HG02678 (cell line): ENCODE results near the gene FAM131A.

ENCODE experiments used
- ATAC-seq: cut with Tn5 transposase; IDR thresholded peaks from one replicate; pipeline ENCODE4 v1.9.1; 2021; ENCODE audit warnings: mild to moderate bottlenecking, moderate library complexity; ENCODE audit not compliant: unreplicated experiment

Gene FAM131A, protein sequence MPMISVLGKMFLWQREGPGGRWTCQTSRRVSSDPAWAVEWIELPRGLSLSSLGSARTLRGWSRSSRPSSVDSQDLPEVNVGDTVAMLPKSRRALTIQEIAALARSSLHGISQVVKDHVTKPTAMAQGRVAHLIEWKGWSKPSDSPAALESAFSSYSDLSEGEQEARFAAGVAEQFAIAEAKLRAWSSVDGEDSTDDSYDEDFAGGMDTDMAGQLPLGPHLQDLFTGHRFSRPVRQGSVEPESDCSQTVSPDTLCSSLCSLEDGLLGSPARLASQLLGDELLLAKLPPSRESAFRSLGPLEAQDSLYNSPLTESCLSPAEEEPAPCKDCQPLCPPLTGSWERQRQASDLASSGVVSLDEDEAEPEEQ

DNA sequence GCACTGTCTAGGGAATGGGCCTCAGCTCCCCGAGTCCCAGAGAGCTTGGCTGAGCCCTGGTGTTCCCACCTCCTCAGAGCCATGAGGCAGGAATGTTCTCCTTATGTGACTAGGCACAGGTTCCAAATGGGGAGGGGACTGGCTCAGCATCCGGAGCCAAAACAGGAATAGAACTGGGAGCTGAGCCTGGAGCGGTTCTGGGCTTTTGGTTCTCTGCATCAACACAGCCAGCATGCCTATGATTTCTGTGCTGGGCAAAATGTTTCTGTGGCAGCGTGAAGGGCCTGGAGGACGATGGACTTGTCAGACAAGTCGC lies at the start of gene FAM131A:
FAM131A (plus strand) TSS at position 202 of the 316 bp plus-strand sequence; CDS start at position 233, 31 bp downstream.
- no peak for ATAC-seq

DNA sequence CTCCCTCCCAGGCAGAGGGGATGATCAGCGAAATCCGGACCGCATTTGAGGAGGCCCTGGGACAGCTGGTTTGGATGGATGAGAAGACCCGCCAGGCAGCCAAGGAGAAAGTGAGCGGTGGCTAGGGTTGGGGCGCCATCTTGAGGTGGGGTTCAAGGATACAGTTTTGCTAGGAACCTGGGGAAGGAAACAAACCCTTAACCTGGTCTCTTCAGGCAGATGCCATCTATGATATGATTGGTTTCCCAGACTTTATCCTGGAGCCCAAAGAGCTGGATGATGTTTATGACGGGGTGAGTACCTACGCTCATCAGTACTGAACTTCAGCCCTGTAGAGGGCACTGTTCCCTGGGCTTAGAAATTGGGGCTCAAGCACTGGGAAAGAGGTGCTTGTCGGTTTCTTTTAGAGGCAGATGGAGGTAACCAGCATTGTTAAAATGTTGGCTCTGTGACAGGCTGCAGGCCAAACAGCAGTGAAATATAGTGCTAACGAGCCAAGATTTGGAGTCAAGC lies 47.9 kb upstream of the FAM131A start:
- no peak for ATAC-seq

DNA sequence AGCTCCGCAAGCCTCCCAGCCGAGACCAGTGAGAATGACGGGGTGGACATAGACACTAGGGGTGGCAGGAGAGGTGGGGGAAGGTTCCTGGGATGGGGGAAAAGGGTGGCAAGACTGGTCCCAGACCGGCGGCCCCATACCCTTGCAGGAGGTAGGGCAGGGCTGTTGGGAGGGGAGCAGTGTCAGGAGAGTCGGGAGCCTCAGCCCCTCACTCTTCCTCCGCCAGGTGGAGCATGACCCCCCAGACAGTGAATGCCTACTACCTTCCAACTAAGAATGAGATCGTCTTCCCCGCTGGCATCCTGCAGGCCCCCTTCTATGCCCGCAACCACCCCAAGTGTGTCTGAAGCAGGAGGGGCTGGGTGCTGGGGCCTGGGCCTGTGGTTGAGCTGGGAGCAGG lies 47.1 kb upstream of the FAM131A start:
- ATAC-seq: no peak

DNA sequence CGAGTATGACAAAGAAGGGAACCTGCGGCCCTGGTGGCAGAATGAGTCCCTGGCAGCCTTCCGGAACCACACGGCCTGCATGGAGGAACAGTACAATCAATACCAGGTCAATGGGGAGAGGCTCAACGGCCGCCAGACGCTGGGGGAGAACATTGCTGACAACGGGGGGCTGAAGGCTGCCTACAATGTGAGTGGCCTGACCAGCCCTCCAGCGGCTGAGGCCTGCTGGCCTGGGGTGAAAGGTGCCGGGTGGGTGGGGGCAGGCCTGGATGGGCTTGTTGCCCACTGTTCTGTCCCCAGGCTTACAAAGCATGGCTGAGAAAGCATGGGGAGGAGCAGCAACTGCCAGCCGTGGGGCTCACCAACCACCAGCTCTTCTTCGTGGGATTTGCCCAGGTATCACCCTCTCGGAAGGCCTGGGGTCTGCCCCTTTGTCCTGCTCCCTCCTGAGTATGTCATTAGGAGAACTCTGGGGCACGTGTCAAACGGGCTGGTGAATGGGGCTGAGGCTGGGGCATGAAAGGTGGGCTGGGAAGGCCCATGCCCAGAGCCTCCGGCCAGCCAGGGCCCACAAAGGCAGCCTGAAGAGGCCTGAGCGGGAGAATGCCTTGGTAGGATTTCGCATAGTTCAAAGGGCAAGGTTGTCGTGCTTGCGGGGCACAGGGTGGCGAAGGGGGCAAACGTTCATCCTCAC lies 46.2 kb upstream of the FAM131A start:
- ATAC-seq: no peak

DNA sequence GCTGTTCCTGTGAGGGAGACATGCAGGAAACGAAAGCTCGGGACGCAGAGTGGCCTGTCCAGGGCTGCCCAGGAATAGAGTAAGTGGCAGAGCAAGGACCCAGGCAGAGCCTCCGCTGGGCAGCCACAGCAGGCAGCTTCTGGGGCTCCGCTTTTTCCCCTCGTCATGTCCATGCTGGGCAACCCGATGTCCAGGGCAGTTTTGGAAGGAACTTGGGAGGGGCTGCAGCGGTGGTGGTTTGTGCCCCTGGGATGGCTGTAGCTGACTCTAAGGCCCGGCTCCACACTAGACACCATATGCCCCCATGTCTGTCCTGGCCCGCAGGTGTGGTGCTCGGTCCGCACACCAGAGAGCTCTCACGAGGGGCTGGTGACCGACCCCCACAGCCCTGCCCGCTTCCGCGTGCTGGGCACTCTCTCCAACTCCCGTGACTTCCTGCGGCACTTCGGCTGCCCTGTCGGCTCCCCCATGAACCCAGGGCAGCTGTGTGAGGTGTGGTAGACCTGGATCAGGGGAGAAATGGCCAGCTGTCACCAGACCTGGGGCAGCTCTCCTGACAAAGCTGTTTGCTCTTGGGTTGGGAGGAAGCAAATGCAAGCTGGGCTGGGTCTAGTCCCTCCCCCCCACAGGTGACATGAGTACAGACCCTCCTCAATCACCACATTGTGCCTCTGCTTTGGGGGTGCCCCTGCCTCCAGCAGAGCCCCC lies 45.5 kb upstream of the FAM131A start:
- no peak for ATAC-seq

DNA sequence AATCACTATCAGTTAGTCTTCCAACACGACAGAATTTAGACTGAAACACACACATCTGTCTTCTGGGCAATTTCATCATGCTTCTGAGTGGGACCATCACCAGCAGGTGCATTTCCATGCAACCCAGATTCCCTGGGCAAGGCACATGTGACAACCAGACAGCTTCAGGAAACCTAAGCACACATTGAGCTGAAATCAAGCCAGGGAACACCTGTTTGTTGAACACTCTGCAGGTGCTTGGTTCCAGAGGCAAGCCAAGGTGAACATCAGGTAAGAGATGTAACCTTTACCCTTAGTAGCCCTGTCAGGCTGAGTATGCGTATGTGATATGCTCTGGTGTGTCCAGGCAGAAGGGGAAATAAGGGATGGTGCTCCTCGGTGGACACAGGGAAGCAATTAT lies 41.6 kb upstream of the FAM131A start:
- ATAC-seq: no peak

DNA sequence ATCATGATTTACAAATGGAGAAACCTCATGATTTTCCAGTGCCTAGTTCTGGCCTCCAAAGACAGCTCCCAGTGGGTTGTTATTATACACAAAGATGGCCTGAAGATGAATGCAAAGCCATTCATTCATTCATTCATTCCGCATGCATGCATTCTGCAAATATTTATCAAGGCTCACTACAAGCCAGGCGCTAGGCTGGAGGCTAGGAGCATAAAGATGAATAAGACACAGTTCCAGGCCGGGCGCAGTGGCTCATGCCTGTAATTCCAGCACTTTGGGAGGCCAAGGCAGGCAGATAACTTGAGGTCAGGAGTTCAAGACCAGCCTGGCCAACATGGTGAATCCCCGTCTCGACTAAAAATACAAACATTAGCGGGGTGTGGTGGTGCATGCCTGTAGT lies 40.8 kb upstream of the FAM131A start:
- no peak for ATAC-seq

DNA sequence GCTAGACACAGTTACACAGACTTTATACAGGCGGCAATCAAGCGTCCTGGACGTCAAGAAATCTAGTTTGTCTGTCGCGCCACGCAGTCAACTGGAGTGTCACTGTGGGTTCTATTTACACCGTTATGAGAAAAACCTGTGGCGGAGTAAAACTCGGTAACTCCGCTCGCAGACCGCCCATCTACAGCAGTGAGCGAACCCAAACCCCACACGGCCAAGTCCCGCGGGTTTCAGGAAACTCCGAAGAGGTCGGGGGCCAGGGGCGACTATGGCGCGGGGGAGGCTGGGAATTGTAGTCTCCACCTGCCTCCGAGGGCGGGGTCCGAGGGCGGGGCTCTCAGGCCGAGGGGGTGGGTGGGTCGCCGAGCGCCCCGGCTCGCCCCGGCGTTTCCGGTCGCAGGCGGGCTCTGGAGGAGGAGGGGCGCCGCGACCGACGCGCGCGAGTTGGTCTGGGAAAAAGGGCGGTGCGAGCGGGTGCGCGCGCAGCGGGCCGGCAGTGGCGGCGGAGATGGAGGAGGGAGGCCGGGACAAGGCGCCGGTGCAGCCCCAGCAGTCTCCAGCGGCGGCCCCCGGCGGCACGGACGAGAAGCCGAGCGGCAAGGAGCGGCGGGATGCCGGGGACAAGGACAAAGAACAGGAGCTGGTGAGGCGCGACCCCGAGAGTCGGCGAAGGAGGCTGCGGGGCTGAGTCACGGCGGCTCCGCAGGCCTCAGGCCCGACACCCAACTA lies 38.5 kb upstream of the FAM131A start, which contains the start of gene PSMD2:
PSMD2 (plus strand) TSS at position 483 of the 729 bp plus-strand sequence; CDS start at position 509, 26 bp downstream.
- ATAC-seq: peak; percentile 92

DNA sequence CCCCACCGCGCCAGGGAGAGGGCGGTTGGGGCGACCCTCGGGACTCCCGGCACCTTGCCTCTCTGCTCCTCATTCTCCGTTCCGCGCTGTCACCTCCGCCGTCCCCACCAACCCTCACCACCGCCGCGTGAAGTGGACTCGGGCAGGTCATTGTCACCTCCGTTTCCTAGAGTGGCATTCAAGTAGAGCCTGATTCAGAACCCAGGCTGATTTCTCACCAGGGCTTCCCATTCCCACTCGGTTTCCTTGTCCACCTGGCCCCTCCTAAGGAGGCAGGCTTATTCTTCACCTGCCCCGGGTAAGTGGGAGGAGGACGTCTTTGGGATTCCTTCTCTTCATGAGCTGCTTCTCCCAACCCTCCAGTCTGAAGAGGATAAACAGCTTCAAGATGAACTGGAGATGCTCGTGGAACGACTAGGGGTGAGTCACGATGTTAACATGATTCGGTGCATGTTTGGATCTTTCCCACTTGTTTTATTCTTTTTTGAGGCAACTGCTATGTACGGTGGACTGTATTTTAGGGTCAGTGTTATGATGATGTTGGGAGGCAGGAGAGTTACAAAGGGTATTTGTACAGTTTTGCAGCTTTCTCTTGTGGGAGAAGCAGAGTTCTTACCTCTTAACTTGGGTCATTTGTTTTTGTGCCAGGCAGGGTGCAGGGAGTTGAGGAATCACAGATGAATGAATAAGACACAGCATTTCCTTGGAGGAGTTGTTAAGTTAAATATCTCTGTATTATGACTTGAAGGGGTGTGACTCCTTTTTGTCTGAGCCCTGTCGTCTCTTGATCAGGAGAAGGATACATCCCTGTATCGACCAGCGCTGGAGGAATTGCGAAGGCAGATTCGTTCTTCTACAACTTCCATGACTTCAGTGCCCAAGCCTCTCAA lies 37.7 kb upstream of the FAM131A start:
- ATAC-seq: no peak

DNA sequence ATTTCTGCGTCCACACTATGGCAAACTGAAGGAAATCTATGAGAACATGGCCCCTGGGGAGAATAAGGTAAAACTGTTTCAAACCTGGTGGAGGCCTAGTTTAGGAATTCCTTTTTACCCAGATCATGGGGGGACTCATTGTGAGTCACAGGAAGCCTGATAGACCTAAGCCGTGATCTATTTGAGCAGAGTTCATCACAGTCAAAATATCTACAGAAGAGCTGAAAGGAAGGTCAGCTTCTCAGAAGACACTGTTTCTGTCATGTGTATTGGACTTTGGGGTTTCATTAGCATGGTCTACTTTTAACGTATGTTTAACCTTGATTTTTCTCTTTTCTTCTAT lies 37.1 kb upstream of the FAM131A start:
- ATAC-seq: no peak

DNA sequence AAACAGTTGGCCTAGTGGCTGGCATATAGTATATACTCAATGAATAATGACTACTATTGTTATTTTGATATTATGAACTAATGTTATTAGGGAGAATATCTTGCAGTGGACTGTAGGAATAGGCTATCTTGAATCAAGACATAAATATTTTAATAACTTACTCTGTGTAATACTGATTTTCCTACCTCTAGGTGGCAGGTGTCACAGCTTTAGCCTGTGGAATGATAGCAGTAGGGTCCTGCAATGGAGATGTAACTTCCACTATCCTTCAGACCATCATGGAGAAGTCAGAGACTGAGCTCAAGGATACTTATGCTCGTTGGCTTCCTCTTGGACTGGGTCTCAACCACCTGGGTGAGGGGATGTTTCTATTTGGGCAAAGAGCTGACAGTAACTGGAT lies 31.8 kb upstream of the FAM131A start:
- ATAC-seq: no peak

DNA sequence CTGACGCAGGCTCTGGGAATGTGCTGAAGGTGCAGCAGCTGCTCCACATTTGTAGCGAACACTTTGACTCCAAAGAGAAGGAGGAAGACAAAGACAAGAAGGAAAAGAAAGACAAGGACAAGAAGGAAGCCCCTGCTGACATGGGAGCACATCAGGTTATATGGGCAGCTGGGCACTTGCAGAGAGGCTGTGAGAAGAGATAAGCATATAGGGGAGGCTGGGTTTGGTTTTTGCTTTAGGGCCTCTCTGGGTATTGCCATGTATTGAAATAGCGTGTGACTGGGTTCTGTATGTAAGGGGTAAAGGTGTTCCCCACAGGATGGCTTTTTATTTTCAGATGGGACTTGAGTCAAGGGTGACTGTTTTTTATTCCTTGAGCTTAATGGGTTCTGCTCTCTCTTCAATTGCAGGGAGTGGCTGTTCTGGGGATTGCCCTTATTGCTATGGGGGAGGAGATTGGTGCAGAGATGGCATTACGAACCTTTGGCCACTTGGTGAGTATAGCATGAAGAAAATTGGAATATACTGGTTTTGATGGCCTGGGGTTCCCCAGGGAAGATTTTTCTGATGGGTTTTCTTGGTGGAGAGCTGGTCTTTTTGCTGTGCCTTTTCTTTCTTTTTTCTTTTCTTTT lies 30.9 kb upstream of the FAM131A start:
- ATAC-seq: no peak

DNA sequence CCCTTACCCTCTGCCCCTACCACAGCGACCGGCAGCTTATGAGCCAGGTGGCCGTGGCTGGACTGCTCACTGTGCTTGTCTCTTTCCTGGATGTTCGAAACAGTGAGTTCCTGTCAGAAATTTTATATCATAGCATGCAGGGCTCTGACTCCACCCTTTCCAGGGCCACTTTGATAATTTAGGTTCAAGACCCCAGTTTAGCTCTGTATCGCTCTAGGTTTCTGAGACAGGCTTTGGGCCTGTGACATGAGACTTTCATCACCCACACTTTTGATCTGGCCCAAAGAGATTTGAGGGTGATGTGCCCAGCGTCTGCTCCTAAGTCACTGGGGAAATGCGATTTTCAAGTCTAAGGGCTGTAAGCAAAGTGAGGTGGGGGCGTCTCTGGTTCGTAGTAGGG lies 29.5 kb upstream of the FAM131A start:
- ATAC-seq: no peak

DNA sequence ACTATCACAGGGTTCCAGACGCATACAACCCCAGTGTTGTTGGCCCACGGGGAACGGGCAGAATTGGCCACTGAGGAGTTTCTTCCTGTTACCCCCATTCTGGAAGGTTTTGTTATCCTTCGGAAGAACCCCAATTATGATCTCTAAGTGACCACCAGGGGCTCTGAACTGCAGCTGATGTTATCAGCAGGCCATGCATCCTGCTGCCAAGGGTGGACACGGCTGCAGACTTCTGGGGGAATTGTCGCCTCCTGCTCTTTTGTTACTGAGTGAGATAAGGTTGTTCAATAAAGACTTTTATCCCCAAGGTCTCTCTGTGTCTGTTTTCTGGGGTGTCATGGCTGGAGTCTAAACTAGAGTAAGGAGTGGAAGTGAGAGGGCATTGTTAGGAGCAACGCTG lies 28.7 kb upstream of the FAM131A start:
- no peak for ATAC-seq

DNA sequence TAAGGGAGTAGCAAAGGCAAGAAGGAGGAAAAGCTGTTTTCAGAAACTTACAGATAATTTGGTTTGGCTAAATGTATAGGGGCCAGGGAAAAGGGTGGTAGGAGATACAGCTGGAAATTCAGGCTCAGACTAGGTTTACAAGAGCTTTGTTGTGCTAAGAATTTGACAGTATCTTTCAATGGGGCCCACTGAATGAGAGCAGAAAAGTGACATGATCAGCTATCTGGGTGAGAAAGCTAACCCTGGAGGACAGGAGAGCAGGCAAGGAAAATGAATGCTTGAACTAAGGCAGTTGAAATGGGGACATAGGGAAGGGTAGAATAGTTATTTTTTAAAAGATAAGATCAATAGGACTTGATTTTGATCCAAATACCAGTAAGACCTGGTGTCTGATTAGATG lies 25.8 kb upstream of the FAM131A start:
- no peak for ATAC-seq

DNA sequence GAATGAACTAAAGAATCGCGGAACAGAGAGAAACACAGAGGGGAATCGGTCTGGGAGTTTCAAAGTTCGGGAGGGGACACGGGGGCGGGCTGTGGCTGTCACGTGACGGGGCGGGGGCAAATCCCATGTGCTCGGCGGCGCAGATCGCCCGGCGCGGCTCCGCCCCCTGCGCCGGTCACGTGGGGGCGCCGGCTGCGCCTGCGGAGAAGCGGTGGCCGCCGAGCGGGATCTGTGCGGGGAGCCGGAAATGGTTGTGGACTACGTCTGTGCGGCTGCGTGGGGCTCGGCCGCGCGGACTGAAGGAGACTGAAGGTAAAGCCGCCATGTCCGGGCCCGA lies 23.1 kb upstream of the FAM131A start, which contains the start of gene EIF4G1:
EIF4G1 (plus strand) TSS at position 244 of the 337 bp plus-strand sequence. CDS start 1,191 bp downstream, outside the sequence.
- peak; percentile 89 for ATAC-seq

DNA sequence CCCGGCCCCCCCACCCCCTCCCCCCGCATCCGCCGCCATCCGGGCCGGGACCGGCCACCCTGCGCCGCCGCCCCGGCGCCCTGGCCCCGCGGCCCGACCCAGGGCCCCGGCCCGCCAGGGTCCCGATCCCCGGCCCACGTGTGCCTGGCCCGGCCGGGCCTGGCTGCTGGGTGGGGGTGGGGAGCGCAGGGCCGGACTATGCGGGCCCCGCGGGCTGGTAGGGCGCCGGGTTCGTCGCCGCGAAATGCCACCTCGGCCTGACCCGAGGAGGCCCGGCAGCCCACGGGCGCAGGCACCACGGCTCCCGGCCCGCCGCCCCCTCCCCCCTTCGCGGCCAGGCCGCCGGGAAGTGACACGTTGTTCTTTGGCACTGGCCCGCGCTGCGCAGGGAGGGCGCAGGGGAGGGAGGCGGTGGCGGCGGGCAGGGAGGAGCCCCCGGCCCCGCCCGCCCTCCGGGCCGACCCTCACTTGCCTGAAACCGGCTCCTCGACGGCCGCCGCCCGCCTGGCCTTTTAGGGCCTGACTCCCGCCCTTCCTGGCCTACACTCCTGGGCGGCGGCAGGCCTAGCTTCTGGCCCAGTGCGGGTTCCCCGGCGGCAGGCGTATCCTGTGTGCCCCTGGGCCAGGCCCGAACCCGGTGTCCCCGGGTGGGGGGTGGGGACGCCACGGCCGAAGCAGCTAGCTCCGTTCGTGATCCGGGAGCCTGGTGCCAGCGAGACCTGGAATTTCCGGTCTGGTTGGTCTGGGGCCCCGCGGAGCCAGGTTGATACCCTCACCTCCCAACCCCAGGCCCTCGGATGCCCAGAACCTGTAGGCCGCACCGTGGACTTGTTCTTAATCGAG lies 22.5 kb upstream of the FAM131A start:
- ATAC-seq: peak; percentile 47

DNA sequence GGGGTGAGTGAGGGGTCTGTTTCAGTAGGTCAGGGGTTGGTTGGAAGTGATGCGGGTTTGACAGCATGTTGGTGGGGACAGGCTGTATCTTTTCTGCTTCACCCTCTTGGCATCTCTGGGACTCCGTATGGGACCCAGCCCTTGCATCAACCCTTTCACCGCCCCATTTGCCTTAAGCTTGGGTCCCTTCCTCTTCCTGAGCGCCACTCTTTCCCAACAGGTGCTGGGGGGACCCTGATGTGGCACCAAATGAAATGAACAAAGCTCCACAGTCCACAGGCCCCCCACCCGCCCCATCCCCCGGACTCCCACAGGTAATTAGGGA lies 21.9 kb upstream of the FAM131A start:
- ATAC-seq: no peak
